Measurements from ENCODE around the gene HOXB3. TPM values are rescaled to one million over a fixed set of nuclear protein-coding genes. Genes with fewer than 3 reads are reported as not detected.

Gene HOXB3
- polyA plus RNA-seq, 1 donor (not counting 4 experiments of a cell fraction or from before 2014, with no cell fraction given): 1.1 TPM

GRCh38 chr17:48532261-48532660 lies 57.8 kb downstream of the HOXB3 start:
- no peak for FAIRE-seq

DNA sequence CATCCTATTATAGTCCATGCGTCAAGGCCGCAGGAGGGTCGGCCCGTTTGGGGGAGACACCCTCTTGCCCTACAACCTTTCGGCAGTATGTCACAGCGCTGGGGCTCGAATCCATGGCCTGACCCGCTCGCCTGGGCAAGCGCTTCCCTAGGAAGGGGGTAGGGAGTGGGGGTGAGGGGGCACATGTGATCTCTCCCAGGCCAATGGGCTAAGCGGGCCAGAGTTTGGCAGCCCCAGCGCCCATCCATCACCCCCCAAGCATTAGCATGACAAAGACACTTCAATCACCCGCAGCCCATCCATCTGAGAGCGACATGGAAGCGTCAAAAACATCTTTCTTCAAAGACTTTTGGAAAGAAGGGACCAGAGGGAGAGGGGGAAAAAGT lies 59.2 kb downstream of the HOXB3 start, which contains the start of gene HOXB1:
Gene HOXB1 (minus strand): TSS at position 125 of the 386 bp plus-strand sequence. CDS start 107 bp downstream, at position 18.
- no peaks in the 10 kb centered on the region for H3K9me3 ChIP-seq (ENCODE audit: control insufficient read depth, low read depth, low read length)
- peaks cover 4% of the 10 kb centered on the region for H3K27me3 ChIP-seq (ENCODE audit: control insufficient read depth, extremely low read depth, insufficient read depth, low read length)
- H3K4me2 ChIP-seq (ENCODE audit: control insufficient read depth, extremely low read depth, insufficient read depth, low read depth, low read length): peak within 1 kb of the TSS; percentile 54
- peak within 1 kb of the TSS; percentile 71 for H2AFZ ChIP-seq (ENCODE audit: control insufficient read depth, low read length)
- no peaks in the 10 kb centered on the region for H3K36me3 ChIP-seq (ENCODE audit: control insufficient read depth in 2 of 2, extremely low read depth in 1 of 2, insufficient read depth in 2 of 2, low read length in 2 of 2)
- no peak within 1 kb of the TSS for H3K27ac ChIP-seq (ENCODE audit: control insufficient read depth, insufficient read depth, low read length)
- H3K9ac ChIP-seq (ENCODE audit: control insufficient read depth, extremely low read depth, insufficient read depth, low read length): no peak within 1 kb of the TSS
- H3K4me1 ChIP-seq (ENCODE audit: control insufficient read depth, extremely low read depth, insufficient read depth, low read length): peaks cover 11% of the 10 kb centered on the region
- H3K79me2 ChIP-seq (ENCODE audit: control insufficient read depth, insufficient read depth, low read length): no peaks in the 10 kb centered on the region
- FAIRE-seq (no peak), DNase-seq (ENCODE audit: low read depth, low spot score) (no peak)
- TF ChIP-seq CTCF (optimal IDR thresholded peaks at IDR 0.05 in 1 of 3, IDR thresholded peaks at IDR 0.05 in 1 of 3, conservative IDR thresholded peaks at IDR 0.05 in 1 of 3; ENCODE audit: extremely low read depth in 1 of 3, insufficient read depth in 2 of 3, low read length in 3 of 3) (no peak), EZH2 (IDR thresholded peaks at IDR 0.05; ENCODE audit: low read length) (no peak)
- no peaks in the 10 kb centered on the region for H3K9me1 ChIP-seq (ENCODE audit: control insufficient read depth, extremely low read depth, insufficient read depth, low read length)
- H3K4me3 ChIP-seq (ENCODE audit: control insufficient read depth in 2 of 3, extremely low read depth in 1 of 3, insufficient read depth in 2 of 3, low read depth in 1 of 3, low read length in 3 of 3): no peak within 1 kb of the TSS
- dilution Hi-C loops (cut with MboI; ENCODE audit: extremely low pct_ligation_motif_present, low sequenced_read_pairs): no loop called here
- no peaks in the 10 kb centered on the region for H4K20me1 ChIP-seq (ENCODE audit: control insufficient read depth, extremely low read depth, insufficient read depth, low read length)

More at GRCh38 chr17:48532261-48532660, 57.8 kb downstream of the HOXB3 start:
- H3K27me3 ChIP-seq (ENCODE audit: control insufficient read depth, extremely low read depth, insufficient read depth, low read length): no peaks in the 10 kb centered on the region
- H3K9ac ChIP-seq (ENCODE audit: control insufficient read depth, extremely low read depth, insufficient read depth, low read length): no peak overlapping the region
- no peak for TF ChIP-seq CTCF (optimal IDR thresholded peaks at IDR 0.05 in 1 of 3, IDR thresholded peaks at IDR 0.05 in 1 of 3, conservative IDR thresholded peaks at IDR 0.05 in 1 of 3; ENCODE audit: extremely low read depth in 1 of 3, insufficient read depth in 2 of 3, low read length in 3 of 3)
- no peak for TF ChIP-seq EZH2 (IDR thresholded peaks at IDR 0.05; ENCODE audit: low read length)
- H3K4me2 ChIP-seq (ENCODE audit: control insufficient read depth, extremely low read depth, insufficient read depth, low read depth, low read length): no peak overlapping the region
- H3K4me1 ChIP-seq (ENCODE audit: control insufficient read depth, extremely low read depth, insufficient read depth, low read length): peaks cover 11% of the 10 kb centered on the region
- no peaks in the 10 kb centered on the region for H3K9me1 ChIP-seq (ENCODE audit: control insufficient read depth, extremely low read depth, insufficient read depth, low read length)
- DNase-seq (ENCODE audit: low read depth, low spot score): no peak
- no peak overlapping the region for H3K4me3 ChIP-seq (ENCODE audit: control insufficient read depth in 2 of 3, extremely low read depth in 1 of 3, insufficient read depth in 2 of 3, low read depth in 1 of 3, low read length in 3 of 3)
- H3K9me3 ChIP-seq (ENCODE audit: control insufficient read depth, low read depth, low read length): no peaks in the 10 kb centered on the region
- no peaks in the 10 kb centered on the region for H4K20me1 ChIP-seq (ENCODE audit: control insufficient read depth, extremely low read depth, insufficient read depth, low read length)
- dilution Hi-C loops (cut with MboI; ENCODE audit: extremely low pct_ligation_motif_present, low sequenced_read_pairs): no loop called here
- no peak overlapping the region for H3K27ac ChIP-seq (ENCODE audit: control insufficient read depth, insufficient read depth, low read length)
- no peaks in the 10 kb centered on the region for H3K36me3 ChIP-seq (ENCODE audit: control insufficient read depth in 2 of 2, extremely low read depth in 1 of 2, insufficient read depth in 2 of 2, low read length in 2 of 2)
- H2AFZ ChIP-seq (ENCODE audit: control insufficient read depth, low read length): no peak overlapping the region
- H3K79me2 ChIP-seq (ENCODE audit: control insufficient read depth, insufficient read depth, low read length): no peaks in the 10 kb centered on the region
